Measurements from ENCODE around the gene AFF1.
"Not testable (repeated sequence)": the region's sequence is repeated elsewhere in the genome, so short reads cannot be mapped to it uniquely, and the experiment has no call there.

Gene AFF1

DNA sequence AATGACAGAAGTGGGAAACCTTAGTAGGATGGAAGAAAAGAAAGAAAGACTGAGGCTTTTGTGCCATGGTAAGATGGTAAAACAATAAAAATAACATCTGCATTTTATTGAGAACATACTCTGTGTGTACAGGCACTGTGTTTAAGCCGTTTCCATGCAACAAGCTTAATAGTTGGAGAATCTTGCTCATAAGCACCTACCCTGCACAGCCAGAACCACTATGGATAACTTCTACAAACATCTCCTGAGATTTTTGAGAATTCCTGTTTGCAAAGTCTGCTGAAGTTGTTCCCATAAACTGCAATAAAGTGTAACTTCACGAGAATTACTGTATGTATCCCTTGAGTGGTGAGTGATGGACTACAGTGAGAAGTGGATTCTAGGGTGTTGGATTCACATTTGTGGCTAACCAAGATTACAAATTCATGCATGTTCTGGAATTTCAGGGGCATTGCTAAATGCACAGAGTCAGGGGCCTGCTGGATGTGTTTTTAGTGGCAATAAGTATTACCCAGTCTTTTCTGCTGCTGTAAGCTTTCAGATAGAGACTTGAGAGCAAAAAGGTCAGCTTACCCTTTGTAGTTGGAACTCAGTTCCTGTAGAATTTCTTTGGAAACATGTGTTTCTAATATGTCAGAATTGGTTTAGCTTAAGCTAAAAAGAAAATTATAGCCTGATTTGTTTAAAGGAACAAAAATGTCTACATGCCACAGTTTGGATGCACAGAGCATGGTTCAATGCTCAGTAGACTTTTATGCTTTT lies 132.5 kb downstream of the AFF1 start:
- DNase-seq = no peak

GRCh38 chr4:87068583-87069021 lies 133.8 kb downstream of the AFF1 start:
- DNase-seq = no peak

GRCh38 chr4:87069037-87069742 lies 134.4 kb downstream of the AFF1 start:
- DNase-seq = no peak

GRCh38 chr4:87071401-87071800 lies 136.6 kb downstream of the AFF1 start:
- no peak for DNase-seq

- DNase-seq = not testable (repeated sequence)
These were observed 137.7 kb downstream of the AFF1 start for GRCh38 chr4:87072545-87072944.

DNA sequence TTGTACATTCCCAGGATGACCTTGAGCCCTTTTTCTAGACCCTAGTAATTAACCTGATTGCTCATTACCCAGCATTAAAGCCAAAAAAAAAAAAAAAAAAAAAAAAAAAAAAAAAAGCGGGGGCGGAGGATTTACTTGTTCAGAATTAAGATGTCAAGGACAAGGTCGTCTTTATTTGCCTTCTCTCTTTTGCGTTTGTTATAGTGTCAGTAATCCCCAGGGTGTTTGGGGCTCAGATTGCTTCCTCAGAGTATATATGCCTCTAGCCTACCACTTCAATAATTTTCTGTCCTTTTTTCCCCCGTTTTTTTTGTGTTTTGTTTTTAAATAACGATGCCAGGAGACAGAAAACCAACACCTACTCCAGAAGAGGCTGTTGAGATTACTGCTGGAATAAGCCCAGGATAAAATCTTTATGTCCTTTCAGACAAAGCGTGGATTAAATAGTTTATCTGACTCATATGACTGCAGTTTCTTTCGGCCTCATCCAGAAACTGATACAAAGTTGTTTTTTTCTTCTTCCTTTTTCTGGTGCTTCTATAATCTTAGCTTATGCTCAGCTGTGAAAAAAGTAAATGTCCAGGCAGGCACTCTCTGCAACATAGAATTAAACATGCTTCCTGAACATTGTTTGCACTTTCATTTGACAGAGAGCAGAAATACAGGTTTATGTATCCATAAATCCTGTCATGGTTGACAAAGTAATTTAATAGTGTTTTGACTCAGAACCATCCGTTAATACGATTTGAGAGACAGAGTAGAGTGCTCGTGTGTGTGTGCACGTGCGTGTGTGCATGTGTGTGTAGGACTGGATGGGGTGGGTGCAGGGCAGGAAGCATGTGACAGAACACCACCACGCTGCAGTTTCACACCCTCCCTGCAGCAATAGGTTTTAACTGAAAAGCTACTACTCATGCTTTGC lies 138.6 kb downstream of the AFF1 start:
- DNase-seq = peak; percentile 36 to 47

GRCh38 chr4:87074121-87074488 lies 139.3 kb downstream of the AFF1 start:
- DNase-seq = no peak

- no peak for DNase-seq
These were observed 141.1 kb downstream of the AFF1 start for GRCh38 chr4:87075876-87076275.

DNA sequence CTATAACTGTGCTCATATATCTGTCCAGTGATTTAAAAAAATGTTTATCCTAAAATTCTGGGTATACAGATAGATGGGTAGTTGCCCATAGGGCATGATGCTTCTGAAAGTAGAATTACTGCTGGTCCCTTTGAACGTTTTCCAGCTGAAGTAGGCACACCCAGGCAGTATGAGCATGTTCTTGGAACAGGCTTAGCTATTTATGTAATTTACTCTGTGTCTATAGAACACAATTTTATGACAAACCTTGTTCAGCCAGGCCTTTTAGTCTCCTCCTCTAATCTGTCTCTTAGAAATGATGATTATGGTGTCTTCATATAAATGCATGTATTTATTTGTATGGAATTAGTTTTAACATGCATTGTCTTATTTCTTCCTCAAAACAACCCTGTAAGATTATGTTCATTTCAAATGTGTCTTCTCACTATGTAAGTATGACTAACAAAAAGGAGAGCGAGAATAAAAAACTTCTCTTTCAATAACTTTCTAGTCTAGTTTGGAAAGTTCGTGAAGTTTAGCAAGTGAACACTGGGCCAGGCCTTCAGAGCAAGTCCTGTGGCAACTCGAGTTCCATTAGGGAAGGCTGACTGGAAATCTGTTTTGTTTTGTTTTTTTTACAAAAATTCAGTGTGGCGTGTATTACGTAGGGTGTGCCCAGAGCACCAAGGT lies 142.0 kb downstream of the AFF1 start:
- no peak for DNase-seq

DNA sequence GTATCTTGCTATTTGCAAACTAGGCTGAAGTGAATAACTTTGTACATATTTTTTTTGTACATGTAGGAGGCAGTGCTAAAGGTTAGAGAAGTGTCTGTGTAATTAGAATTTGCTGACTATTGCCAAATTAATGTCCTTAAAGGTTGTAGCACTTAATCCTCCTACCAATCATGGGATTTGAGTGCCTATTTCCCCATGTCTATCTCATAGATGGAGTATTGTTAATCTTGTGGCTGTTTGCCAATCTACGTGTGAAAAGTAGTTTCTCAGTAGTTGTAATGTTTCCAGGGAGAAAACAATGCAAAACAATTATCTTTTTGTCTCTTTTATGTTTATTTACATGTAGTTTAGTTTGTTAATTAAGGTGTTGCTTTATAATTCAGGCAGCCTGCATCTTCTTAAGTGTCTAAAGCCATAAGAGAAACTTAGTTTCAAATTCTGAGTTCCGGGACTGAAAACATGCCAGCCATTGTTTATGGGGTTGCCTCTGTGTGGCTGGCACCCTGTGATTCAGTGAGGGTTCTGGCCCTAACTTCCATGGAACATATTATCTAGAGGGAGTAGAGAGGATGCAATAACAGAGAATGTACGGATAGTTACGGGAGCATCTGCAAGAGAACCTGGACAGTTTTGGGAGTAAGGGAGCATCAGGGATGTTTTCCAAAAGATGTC lies 143.2 kb downstream of the AFF1 start:
- DNase-seq = no peak

DNA sequence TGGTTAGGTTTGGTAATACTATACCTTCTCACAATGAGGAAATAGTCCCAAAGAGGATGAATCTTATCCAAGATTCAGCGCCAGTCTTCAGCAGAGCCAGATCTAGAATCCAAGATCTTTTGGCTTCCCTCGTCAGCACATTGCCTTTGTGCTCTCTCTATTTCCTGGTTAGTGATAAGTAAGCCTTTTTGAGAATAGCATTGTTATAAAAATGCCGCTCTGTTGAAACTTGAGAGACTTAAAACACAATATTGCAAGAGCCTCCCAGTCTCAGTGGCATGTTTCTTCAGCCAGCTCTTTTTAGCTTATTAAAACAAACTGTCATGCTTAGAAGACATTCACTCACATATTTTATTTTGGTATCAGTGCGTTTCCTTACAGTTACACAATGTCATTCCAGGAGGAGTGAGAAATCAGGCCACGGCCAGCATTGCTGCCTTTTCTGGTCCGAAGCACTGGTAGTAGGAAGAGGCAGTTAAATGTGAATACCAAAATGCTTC lies 144.2 kb downstream of the AFF1 start:
- no peak for DNase-seq

- no peak for DNase-seq
These were observed 145.2 kb downstream of the AFF1 start for GRCh38 chr4:87079967-87080366.

DNA sequence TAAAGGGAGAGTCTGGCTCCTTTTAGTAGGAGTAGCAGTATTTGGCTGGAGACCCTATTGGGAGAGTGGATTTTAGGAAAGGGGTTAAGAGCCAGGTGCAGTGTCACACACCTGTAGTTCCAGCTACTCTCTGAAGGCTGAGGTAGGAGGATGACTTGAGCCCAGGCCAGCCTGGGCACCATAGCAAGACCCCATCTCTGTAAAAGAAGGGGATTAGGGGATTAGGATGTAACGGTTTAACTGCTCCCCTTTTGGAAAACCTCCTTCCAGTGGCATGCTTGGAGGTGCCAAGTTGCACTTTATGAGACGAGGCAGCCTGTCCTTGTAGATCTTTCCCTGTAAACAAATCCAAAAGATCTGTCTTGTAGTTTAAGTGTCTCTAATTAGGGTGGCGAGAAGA lies 145.7 kb downstream of the AFF1 start:
- DNase-seq = no peak

GRCh38 chr4:87081826-87082225 lies 147.0 kb downstream of the AFF1 start:
- no peak for DNase-seq

GRCh38 chr4:87085732-87086131 lies 150.9 kb downstream of the AFF1 start:
- not testable (repeated sequence) for DNase-seq

GRCh38 chr4:87086143-87086805 lies 151.5 kb downstream of the AFF1 start:
- no peak for DNase-seq

DNA sequence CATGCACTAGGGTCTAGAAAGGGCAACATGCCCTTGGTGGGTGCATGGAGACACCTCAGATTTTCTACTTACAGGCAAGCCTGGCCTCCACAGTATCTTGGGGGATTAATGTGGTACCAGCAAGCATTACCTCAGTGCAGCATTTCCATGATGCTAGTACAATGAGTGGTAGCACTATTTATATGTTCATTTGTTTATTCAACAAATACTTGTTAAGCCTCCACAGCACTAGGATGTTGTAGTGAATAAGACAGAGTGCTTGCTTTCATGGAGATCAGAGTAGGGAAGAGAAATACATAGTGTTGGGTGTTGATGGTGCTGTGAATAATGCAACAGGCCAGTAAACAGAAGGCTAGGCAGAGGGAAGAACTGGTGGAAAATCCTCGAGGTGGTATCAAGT lies 152.2 kb downstream of the AFF1 start:
- DNase-seq = no peak

DNA sequence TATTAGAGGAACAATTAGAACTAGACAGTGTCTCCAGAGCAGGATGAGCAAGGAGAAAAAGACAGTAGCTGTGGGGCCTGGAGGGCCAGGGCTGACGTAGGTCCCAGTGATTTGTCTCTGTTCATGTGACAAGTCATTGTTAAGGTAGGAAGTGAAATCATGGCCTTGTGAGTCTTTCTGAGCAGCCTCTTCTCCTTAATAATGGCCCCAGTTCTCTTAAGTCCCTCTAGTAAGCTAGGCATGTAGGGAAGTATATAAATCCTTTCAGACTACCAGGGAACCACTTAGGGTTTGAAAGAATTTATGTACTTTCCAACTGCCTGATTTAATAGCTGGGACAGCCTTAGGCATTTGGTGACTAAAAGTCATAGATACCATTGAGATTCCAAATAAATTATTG lies 152.6 kb downstream of the AFF1 start:
- DNase-seq = no peak

DNA sequence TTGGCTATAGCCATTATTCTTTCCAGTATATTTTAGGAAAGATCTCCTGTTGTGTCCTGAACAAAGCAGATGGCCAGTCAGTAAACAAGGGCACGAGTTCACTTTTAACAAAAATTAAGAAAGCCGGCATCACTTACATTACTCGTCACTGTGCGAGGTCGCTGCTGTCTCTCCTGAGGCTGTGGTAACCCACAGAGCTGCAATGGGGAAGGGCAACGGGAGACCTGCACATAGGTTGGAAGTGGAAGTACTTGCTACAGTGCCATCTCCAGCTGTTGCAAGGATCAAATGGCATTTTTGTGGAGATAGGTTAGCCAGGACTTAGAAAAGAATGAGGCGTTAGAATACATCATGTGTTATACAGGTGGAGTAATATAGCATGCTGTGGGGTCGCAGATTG lies 153.4 kb downstream of the AFF1 start:
- no peak for DNase-seq

DNA sequence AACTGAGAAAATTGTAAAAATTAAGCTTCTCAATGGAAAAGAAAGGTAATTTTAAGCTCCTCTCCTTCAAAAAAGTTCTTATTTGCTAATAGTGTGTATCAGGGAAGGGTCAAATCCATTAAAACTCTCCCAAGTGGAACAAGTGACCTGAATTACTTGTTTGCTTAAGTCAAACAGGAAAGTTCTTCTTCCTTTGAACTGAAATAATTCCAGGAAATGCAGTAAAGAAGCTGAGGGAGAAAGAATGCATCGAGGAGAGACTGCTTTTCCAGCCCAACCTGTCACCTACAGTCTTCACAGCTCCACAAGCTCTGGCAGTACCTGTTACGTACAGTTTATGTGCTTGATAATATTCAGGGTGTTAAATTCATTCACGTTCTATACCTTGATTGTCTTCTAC lies 154.6 kb downstream of the AFF1 start:
- no peak for DNase-seq

GRCh38 chr4:87090305-87090704 lies 155.5 kb downstream of the AFF1 start:
- no peak for DNase-seq
